ENCODE data around the gene KRT79. TPM values are rescaled to one million over a fixed set of nuclear protein-coding genes. Genes with fewer than 3 reads are reported as not detected.

KRT79 gene
- total and polyA plus RNA-seq, 2 of the 8 experiments (the other 6 are each of a cell fraction or from before 2014, with no cell fraction given): not detected

GRCh38 chr12:52783563-52784316 is 50.4 kb downstream of the KRT79 start:
- H3K4me2 ChIP-seq (ENCODE audit: insufficient read depth in 1 of 2, low read depth in 2 of 2, low read length in 2 of 2): no peak overlapping the region
- 94% methylated on average over 7 of the region's 7 CpGs; no CpG with 5 or more reads in 1 of the 2 experiments for WGBS, 2 experiments (ENCODE audit: extremely low coverage in 1 of 2, insufficient coverage in 1 of 2, insufficient read length in 1 of 2, insufficient replicate concordance in 2 of 2, low coverage in 1 of 2, low lambda C conversion rate in 2 of 2, missing lambda C conversion rate in 1 of 2)
- no peak overlapping the region for H3K4ac ChIP-seq (replicated peaks; ENCODE audit: insufficient read length, low read depth, low read length)
- no peak overlapping the region for H3K23ac ChIP-seq (ENCODE audit: insufficient read length)
- no peaks in the 10 kb centered on the region for H3K4me1 ChIP-seq (replicated peaks in 1 of 4; ENCODE audit: control insufficient read depth in 3 of 4, insufficient read depth in 4 of 4, low read length in 3 of 4)
- no peak overlapping the region for H4K5ac ChIP-seq (ENCODE audit: insufficient read length, low read depth, low read length)
- no peak overlapping the region for H4K8ac ChIP-seq (ENCODE audit: extremely low read depth, insufficient read depth, low read length)
- H4K91ac ChIP-seq (replicated peaks; ENCODE audit: insufficient read length, low read length): no peak overlapping the region
- H3K18ac ChIP-seq (ENCODE audit: extremely low read depth, low read length): no peak overlapping the region
- no peaks in the 10 kb centered on the region for H3K27me3 ChIP-seq (replicated peaks in 1 of 4; ENCODE audit: control insufficient read depth in 3 of 4, extremely low read depth in 1 of 4, insufficient read depth in 3 of 4, low read length in 3 of 4)
- H3K23me2 ChIP-seq (ENCODE audit: low read depth, low read length): no peaks in the 10 kb centered on the region
- no peak overlapping the region for H2BK15ac ChIP-seq (ENCODE audit: low read length)
- no peak overlapping the region for H3K27ac ChIP-seq (ENCODE audit: low read depth, low read length)
- no peak overlapping the region for H2BK12ac ChIP-seq (ENCODE audit: low read depth, low read length)
- no peak overlapping the region for H3K14ac ChIP-seq (ENCODE audit: insufficient read length)
- no peak overlapping the region for H2BK120ac ChIP-seq (replicated peaks; ENCODE audit: low read depth, low read length)
- DNase-seq (ENCODE audit: low read depth in 1 of 2, low spot score in 2 of 2) (no peak), FAIRE-seq (no peak)
- H2BK5ac ChIP-seq (ENCODE audit: low read depth, low read length): no peak overlapping the region
- H4K20me1 ChIP-seq (replicated peaks in 1 of 2; ENCODE audit: control insufficient read depth in 1 of 2, insufficient read depth in 2 of 2, low read length in 2 of 2): no peaks in the 10 kb centered on the region
- no peak overlapping the region for H3K9ac ChIP-seq (replicated peaks in 1 of 4; ENCODE audit: extremely low read depth in 1 of 4, low read depth in 3 of 4, low read length in 3 of 4)
- no peak overlapping the region for H2AFZ ChIP-seq (ENCODE audit: low read length)
- H3K36me3 ChIP-seq (ENCODE audit: control insufficient read depth in 2 of 4, insufficient read depth in 4 of 4, low read length in 3 of 4): no peaks in the 10 kb centered on the region
- no peaks in the 10 kb centered on the region for H3K79me2 ChIP-seq (ENCODE audit: control insufficient read depth in 1 of 2, insufficient read depth in 2 of 2, low read length in 2 of 2)
- CTCF ChIA-PET (ENCODE audit: partially characterized antibody): no interaction called here
- H2AK5ac ChIP-seq (ENCODE audit: low read depth, low read length): no peak overlapping the region
- H2BK20ac ChIP-seq (ENCODE audit: low read length): no peak overlapping the region
- POLR2A ChIA-PET (ENCODE audit: partially characterized antibody): no interaction called here
- no peak overlapping the region for H3K4me3 ChIP-seq (ENCODE audit: extremely low read depth in 1 of 4, insufficient read depth in 2 of 4, low read depth in 3 of 4, low read length in 4 of 4)
- no peaks in the 10 kb centered on the region for H3K79me1 ChIP-seq (ENCODE audit: low read depth, low read length)
- H3K9me3 ChIP-seq (ENCODE audit: insufficient read depth in 2 of 2, low read depth in 1 of 2, low read length in 1 of 2): no peaks in the 10 kb centered on the region
- no peak overlapping the region for H3K56ac ChIP-seq (replicated peaks; ENCODE audit: insufficient read length, low read depth, low read length)
- TF ChIP-seq SIX5 (IDR thresholded peaks at IDR 0.05; ENCODE audit: low read depth, low read length) (no peak), KDM5A (IDR thresholded peaks at IDR 0.05; ENCODE audit: low read length) (no peak), RAD21 (IDR thresholded peaks at IDR 0.05 in 1 of 2, conservative IDR thresholded peaks at IDR 0.05 in 1 of 2; ENCODE audit: low read depth in 2 of 2, low read length in 2 of 2) (no peak), SIN3A (conservative IDR thresholded peaks at IDR 0.05 in 1 of 2, IDR thresholded peaks at IDR 0.05 in 1 of 2; ENCODE audit: low read depth in 1 of 2, low read length in 2 of 2) (no peak), CBX8 (IDR thresholded peaks at IDR 0.05; ENCODE audit: borderline replicate concordance, low read depth, low read length) (no peak), MAFK (IDR thresholded peaks at IDR 0.05; ENCODE audit: low read depth, low read length) (no peak), NANOG (IDR thresholded peaks at IDR 0.05; ENCODE audit: insufficient read depth, low read depth, low read length, poor library complexity, severe bottlenecking) (no peak), JUN (IDR thresholded peaks at IDR 0.05; ENCODE audit: low read depth, low read length) (no peak), TCF12 (IDR thresholded peaks at IDR 0.05; ENCODE audit: low read depth, low read length) (no peak)
- TF ChIP-seq, protein P1, sequence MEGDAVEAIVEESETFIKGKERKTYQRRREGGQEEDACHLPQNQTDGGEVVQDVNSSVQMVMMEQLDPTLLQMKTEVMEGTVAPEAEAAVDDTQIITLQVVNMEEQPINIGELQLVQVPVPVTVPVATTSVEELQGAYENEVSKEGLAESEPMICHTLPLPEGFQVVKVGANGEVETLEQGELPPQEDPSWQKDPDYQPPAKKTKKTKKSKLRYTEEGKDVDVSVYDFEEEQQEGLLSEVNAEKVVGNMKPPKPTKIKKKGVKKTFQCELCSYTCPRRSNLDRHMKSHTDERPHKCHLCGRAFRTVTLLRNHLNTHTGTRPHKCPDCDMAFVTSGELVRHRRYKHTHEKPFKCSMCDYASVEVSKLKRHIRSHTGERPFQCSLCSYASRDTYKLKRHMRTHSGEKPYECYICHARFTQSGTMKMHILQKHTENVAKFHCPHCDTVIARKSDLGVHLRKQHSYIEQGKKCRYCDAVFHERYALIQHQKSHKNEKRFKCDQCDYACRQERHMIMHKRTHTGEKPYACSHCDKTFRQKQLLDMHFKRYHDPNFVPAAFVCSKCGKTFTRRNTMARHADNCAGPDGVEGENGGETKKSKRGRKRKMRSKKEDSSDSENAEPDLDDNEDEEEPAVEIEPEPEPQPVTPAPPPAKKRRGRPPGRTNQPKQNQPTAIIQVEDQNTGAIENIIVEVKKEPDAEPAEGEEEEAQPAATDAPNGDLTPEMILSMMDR (IDR thresholded peaks at IDR 0.05; ENCODE audit: control extremely low read depth in 1 of 3, insufficient read depth in 1 of 3, low read depth in 1 of 3, low read length in 3 of 3): no peak

All from H1 (cell line).